Ureter (tissue), 1 donor: Measurements from ENCODE around the gene AIDA. TPM values are rescaled to one million over a fixed set of nuclear protein-coding genes. Genes with fewer than 3 reads are reported as not detected.

Source experiments
- DNase-seq: peaks from one replicate; pipeline ENCODE4 v3.0.0-alpha.2; 2020; ENCODE audit warnings: low spot score
- total RNA-seq: library from RNA; stranded (reverse); gene quantifications from one replicate; pipeline ENCODE4 v1.2.4, GENCODE V29; 2023
- donor health status: DM: yes; HTN: yes; CAD: no.

AIDA gene
- total RNA-seq, 1 donor from 2014 or later = 56.5 TPM

- DNase-seq = no peak
These were observed 59.6 kb downstream of the AIDA start for GRCh38 chr1:222652676-222653075.

- no peak for DNase-seq
These were observed 67.7 kb downstream of the AIDA start for GRCh38 chr1:222644636-222644980.

GRCh38 chr1:222643938-222644635 lies 68.2 kb downstream of the AIDA start:
- DNase-seq = peak; percentile 99

GRCh38 chr1:222643606-222643937 lies 68.7 kb downstream of the AIDA start:
- no peak for DNase-seq

GRCh38 chr1:222642468-222642867 lies 69.8 kb downstream of the AIDA start:
- DNase-seq = no peak

DNA sequence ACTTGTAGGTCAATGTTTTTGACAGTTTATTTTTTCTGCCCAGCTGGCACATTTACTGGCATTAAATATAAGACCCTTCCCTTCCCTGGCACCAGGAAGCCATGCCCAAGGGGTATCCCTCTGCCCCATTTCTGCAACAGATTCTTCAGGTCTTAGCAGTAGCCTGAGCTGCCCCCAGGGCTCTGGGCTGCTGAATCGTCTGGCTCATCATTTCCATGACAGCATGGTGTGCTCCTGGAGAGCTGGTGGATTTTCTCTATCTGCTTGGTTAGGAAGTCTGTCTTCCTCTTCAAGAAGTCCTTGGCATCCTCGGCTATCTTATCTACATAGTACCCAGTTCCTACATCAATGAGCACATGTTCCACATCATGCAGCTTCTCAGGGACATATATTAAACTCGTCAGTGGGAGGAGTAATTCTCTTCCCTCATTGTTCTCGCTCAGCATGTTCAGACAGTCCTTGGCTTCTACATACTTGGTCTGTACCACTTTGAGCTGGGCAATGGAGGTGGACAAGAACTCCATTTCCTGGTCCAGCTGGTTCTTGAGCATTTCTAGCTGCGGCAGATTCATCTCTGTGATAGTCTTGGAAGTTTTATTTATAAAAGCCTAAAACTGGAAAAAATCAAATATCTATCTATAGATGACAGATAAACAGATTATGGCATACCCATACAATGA lies 70.9 kb downstream of the AIDA start:
- no peak for DNase-seq

- DNase-seq = peak; percentile 83
These were observed 77.9 kb downstream of the AIDA start for GRCh38 chr1:222634180-222635013.

DNA sequence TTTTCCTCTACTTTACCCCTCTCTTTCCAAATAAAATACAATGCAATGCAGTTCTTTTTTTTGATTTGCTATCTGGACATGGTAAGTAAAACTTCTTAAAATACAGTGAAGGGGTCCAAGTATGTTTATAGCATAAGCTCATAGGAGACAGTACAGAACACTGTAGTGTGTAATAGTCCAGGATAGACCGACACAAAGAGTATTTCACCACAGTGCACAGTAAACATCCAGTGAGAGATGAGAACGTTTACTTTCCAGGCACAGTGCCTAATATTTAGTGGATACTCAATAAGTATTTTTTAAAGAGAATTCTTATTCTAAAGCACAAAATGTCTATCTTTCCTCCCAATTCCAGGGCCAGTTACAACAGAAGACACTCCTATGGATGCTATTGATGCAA lies 79.5 kb downstream of the AIDA start:
- no peak for DNase-seq

DNA sequence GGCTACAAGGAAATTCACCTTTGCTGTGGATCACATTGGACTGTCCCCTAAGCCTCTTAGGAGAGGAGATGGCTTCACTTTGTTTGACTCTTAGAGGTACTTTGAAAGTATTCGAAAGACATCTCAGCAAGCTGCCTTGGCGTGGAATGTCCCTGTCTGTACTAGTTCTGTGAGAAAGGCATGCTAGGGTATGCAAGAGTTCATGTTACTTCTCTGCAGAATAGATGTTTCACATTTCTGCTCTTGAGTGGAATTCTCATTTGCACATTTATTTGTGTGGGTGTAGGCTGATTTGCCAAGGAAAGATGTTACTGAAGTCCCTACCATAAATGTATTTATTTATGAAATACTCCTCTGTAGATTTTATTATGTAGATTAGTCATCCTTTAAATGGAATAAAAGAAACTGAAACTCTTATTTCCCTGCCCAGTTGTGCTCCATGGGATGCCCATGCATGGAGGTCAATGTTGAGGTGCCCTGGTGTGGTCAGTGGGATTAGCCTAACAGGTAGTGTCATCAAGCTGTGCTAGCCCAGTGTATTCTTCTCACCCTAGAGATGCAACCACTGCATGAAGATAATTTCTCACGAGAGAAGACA lies 80.6 kb downstream of the AIDA start:
- DNase-seq = no peak

DNA sequence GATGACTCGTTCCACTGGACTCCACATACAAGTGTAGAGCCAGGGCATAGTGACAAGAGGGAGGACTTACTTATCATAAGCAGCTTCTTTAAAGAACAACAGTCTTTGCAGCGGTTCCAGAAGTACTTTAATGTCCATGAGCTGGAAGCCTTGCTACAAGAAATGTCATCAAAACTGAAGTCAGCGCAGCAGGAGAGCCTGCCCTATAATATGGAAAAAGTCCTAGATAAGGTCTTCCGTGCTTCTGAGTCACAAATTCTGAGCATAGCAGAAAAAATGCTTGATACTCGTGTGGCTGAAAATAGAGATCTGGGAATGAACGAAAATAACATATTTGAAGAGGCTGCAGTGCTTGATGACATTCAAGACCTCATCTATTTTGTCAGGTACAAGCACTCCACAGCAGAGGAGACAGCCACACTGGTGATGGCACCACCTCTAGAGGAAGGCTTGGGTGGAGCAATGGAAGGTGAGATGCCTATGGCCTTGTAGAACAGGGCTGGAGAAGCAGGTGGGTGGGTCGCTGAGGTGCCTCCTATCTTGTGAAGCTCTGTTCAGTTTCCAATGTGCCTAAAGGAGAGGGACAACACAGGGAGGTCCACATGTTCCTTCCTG lies 82.3 kb downstream of the AIDA start:
- DNase-seq = no peak

GRCh38 chr1:222627232-222627631 lies 85.1 kb downstream of the AIDA start:
- DNase-seq = no peak

DNA sequence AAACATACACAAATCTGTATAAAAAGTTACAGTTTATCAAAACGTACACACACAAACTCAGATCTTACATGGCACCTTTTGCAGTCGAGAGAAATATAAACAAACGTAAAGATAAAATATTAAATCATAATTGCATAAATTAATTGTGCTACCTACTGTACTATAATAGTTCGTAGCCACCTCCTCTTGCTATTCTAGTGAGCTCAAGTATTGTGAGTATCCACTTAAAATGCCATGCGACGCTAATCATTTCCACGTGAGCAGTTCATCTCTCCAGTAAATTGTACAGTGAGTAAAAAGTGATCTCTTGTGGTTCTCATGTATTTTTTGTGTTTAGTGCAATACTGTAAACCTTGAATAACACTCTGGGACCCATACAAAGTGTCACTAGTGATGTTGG lies 88.1 kb downstream of the AIDA start:
- no peak for DNase-seq

GRCh38 chr1:222623458-222623857 lies 88.8 kb downstream of the AIDA start:
- DNase-seq = no peak

- no peak for DNase-seq
These were observed 89.5 kb downstream of the AIDA start for GRCh38 chr1:222622765-222623164.

DNA sequence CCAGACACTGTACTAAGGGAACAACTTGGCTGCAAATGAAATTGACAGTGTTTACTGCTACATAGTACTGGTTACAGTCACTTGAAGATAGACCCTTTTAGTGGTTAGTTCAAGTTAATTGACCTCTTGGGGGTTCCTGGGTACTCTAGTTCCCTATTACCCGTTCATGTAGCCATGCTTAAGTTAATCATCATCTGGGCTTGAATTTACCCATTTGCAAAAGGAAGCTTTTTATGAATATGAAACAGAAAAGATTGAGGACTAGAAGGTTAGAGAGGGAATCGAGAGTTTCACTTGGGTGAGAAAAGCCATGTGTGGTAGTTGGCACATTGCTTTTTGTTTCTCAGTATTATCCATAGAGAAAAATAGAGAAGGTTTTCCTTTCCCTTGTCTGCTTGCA lies 91.7 kb downstream of the AIDA start:
- no peak for DNase-seq

DNA sequence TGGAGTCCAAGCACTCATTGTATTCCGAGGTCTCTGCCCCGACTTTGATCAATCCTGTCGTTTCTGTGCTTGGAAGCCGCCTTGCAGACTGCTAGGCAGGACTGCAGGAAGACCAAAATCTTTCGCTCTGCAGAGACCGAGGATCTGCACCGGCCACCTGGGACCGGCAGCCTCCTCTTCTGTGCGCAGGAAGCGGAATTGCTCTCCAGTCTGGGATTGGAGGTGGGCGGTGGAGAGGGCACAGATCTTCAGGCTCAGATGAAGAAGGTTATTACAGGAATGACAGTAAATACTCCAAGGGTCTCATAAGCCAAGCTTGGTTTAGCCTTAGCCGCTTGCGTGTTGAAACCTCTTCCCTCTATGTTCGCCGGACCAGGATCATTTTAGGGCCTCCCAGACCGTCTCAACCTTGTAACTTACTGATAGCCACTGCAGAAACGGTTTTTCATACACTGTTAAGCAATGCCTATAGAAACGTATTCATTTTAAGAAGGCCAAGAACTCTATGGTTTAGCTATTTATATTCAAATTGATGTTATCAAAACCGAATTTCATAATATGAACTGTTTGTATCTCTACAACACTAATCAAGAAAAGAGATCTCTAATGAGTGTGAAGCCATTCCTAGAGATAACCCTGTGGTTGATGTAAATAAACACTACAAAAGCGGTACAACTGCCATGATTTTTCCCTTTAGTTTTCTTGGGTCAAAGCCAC lies 93.3 kb downstream of the AIDA start:
- DNase-seq = no peak

Other genes starting within 250 kb of the AIDA start
- gene HHIPL2, start 164.4 kb downstream of the AIDA start, total RNA-seq = 0.62 TPM
- 11.3 TPM for gene TAF1A, start 122.6 kb downstream of the AIDA start, total RNA-seq
- 71.9 TPM for gene MIA3, start 94.4 kb downstream of the AIDA start, total RNA-seq
- gene BROX, start 73 bp upstream of the AIDA start, total RNA-seq = 55.4 TPM
- 0.44 TPM for gene FAM177B, start 24.7 kb upstream of the AIDA start, total RNA-seq
- gene DISP1, start 102.5 kb upstream of the AIDA start, total RNA-seq = 7.1 TPM